ENCODE data around the gene ETV4.

The ETV4 gene

GRCh38 chr17:43524945-43525575 lies 21.1 kb downstream of the ETV4 start:
- H4K91ac ChIP-seq (ENCODE audit: low read depth, low read length): peak overlapping the region; percentile 7
- no peak overlapping the region for H3K4ac ChIP-seq (ENCODE audit: low read depth, low read length)
- H3K4me3 ChIP-seq (ENCODE audit: low read depth, low read length): no peak overlapping the region
- H3K36me3 ChIP-seq (ENCODE audit: control insufficient read depth in 1 of 2, insufficient read depth in 2 of 2, low read length in 2 of 2): peaks cover 54% of the 10 kb centered on the region in 2 experiments
- peak; percentile 36 to 72 for DNase-seq
- no peak overlapping the region for H3K4me2 ChIP-seq (ENCODE audit: low read length)
- H3K79me1 ChIP-seq (ENCODE audit: low read length): peaks cover 6% of the 10 kb centered on the region
- H3K9ac ChIP-seq (ENCODE audit: low read length): no peak overlapping the region
- no peak overlapping the region for H2BK5ac ChIP-seq (ENCODE audit: low read depth, low read length, poor library complexity)
- no peaks in the 10 kb centered on the region for H3K9me3 ChIP-seq (ENCODE audit: insufficient read depth, low read depth, low read length)
- no peak overlapping the region for H2AFZ ChIP-seq (ENCODE audit: insufficient read depth, low read length, poor library complexity)
- no CpG with 5 or more reads among the region's 8 CpGs for WGBS (ENCODE audit: extremely low coverage, insufficient coverage, insufficient read length)
- H2BK12ac ChIP-seq (ENCODE audit: low read length): no peak overlapping the region
- no peak overlapping the region for H3K18ac ChIP-seq (ENCODE audit: low read length)
- peak overlapping the region; percentile 51 for H3K14ac ChIP-seq (ENCODE audit: low read length)
- H2AK5ac ChIP-seq (ENCODE audit: low read length): no peak overlapping the region
- peak overlapping the region; percentile 14 for H2BK120ac ChIP-seq (ENCODE audit: insufficient read depth, low read length, poor library complexity)
- H3K27me3 ChIP-seq (ENCODE audit: insufficient read depth, low read length): no peaks in the 10 kb centered on the region
- H3K4me1 ChIP-seq (ENCODE audit: control insufficient read depth in 1 of 2, insufficient read depth in 2 of 2, low read length in 2 of 2): peaks cover 21 to 25% of the 10 kb centered on the region in 2 experiments
- peak overlapping the region; percentile 6 for H3K27ac ChIP-seq (ENCODE audit: low read depth, low read length)
- H3K79me2 ChIP-seq (ENCODE audit: control insufficient read depth, insufficient read depth, low read length, poor library complexity): peaks cover 3% of the 10 kb centered on the region
- H4K8ac ChIP-seq (ENCODE audit: low read depth, low read length): no peak overlapping the region
- H4K12ac ChIP-seq (ENCODE audit: low read depth, low read length): no peak overlapping the region
- no peak overlapping the region for H3K23ac ChIP-seq (ENCODE audit: low read length)

GRCh38 chr17:43521389-43521788 lies 24.8 kb downstream of the ETV4 start:
- H3K27me3 ChIP-seq (ENCODE audit: insufficient read depth, low read length): no peaks in the 10 kb centered on the region
- no CpG with 5 or more reads among the region's 4 CpGs for WGBS (ENCODE audit: extremely low coverage, insufficient coverage, insufficient read length)
- no peak overlapping the region for H2BK5ac ChIP-seq (ENCODE audit: low read depth, low read length, poor library complexity)
- H3K9ac ChIP-seq (ENCODE audit: low read length): no peak overlapping the region
- no peak overlapping the region for H4K12ac ChIP-seq (ENCODE audit: low read depth, low read length)
- H4K8ac ChIP-seq (ENCODE audit: low read depth, low read length): no peak overlapping the region
- H3K4me3 ChIP-seq (ENCODE audit: low read depth, low read length): no peak overlapping the region
- no peak overlapping the region for H4K91ac ChIP-seq (ENCODE audit: low read depth, low read length)
- H3K14ac ChIP-seq (ENCODE audit: low read length): no peak overlapping the region
- peaks cover 47 to 67% of the 10 kb centered on the region in 2 experiments for H3K36me3 ChIP-seq (ENCODE audit: control insufficient read depth in 1 of 2, insufficient read depth in 2 of 2, low read length in 2 of 2)
- DNase-seq: no peak
- H3K4me2 ChIP-seq (ENCODE audit: low read length): no peak overlapping the region
- H3K79me1 ChIP-seq (ENCODE audit: low read length): peaks cover 1% of the 10 kb centered on the region
- no peaks in the 10 kb centered on the region for H3K9me3 ChIP-seq (ENCODE audit: insufficient read depth, low read depth, low read length)
- H3K23ac ChIP-seq (ENCODE audit: low read length): no peak overlapping the region
- peaks cover 2% of the 10 kb centered on the region for H3K79me2 ChIP-seq (ENCODE audit: control insufficient read depth, insufficient read depth, low read length, poor library complexity)
- H3K4me1 ChIP-seq (ENCODE audit: control insufficient read depth in 1 of 2, insufficient read depth in 2 of 2, low read length in 2 of 2): peaks cover 11 to 14% of the 10 kb centered on the region in 2 experiments
- H3K27ac ChIP-seq (ENCODE audit: low read depth, low read length): no peak overlapping the region
- no peak overlapping the region for H3K4ac ChIP-seq (ENCODE audit: low read depth, low read length)
- H3K18ac ChIP-seq (ENCODE audit: low read length): no peak overlapping the region
- no peak overlapping the region for H2AK5ac ChIP-seq (ENCODE audit: low read length)
- no peak overlapping the region for H2BK120ac ChIP-seq (ENCODE audit: insufficient read depth, low read length, poor library complexity)
- H2AFZ ChIP-seq (ENCODE audit: insufficient read depth, low read length, poor library complexity): no peak overlapping the region
- no peak overlapping the region for H2BK12ac ChIP-seq (ENCODE audit: low read length)

GRCh38 chr17:43517615-43518386 lies 28.3 kb downstream of the ETV4 start:
- no peak overlapping the region for H3K4ac ChIP-seq (ENCODE audit: low read depth, low read length)
- no peak overlapping the region for H4K12ac ChIP-seq (ENCODE audit: low read depth, low read length)
- no peaks in the 10 kb centered on the region for H3K4me1 ChIP-seq (ENCODE audit: control insufficient read depth in 1 of 2, insufficient read depth in 2 of 2, low read length in 2 of 2)
- no peaks in the 10 kb centered on the region for H3K79me2 ChIP-seq (ENCODE audit: control insufficient read depth, insufficient read depth, low read length, poor library complexity)
- H2BK5ac ChIP-seq (ENCODE audit: low read depth, low read length, poor library complexity): no peak overlapping the region
- no peak overlapping the region for H3K18ac ChIP-seq (ENCODE audit: low read length)
- H3K23ac ChIP-seq (ENCODE audit: low read length): no peak overlapping the region
- no peaks in the 10 kb centered on the region for H3K9me3 ChIP-seq (ENCODE audit: insufficient read depth, low read depth, low read length)
- H2AK5ac ChIP-seq (ENCODE audit: low read length): no peak overlapping the region
- H3K27me3 ChIP-seq (ENCODE audit: insufficient read depth, low read length): no peaks in the 10 kb centered on the region
- no peak overlapping the region for H3K4me2 ChIP-seq (ENCODE audit: low read length)
- no peak overlapping the region for H2BK120ac ChIP-seq (ENCODE audit: insufficient read depth, low read length, poor library complexity)
- H3K36me3 ChIP-seq (ENCODE audit: control insufficient read depth in 1 of 2, insufficient read depth in 2 of 2, low read length in 2 of 2): peaks cover 30 to 55% of the 10 kb centered on the region in 2 experiments
- no peak overlapping the region for H3K4me3 ChIP-seq (ENCODE audit: low read depth, low read length)
- H2BK12ac ChIP-seq (ENCODE audit: low read length): no peak overlapping the region
- no peak overlapping the region for H3K27ac ChIP-seq (ENCODE audit: low read depth, low read length)
- no peak overlapping the region for H3K9ac ChIP-seq (ENCODE audit: low read length)
- H4K8ac ChIP-seq (ENCODE audit: low read depth, low read length): no peak overlapping the region
- no peak for DNase-seq
- H3K14ac ChIP-seq (ENCODE audit: low read length): no peak overlapping the region
- no peaks in the 10 kb centered on the region for H3K79me1 ChIP-seq (ENCODE audit: low read length)
- no CpG with 5 or more reads among the region's 8 CpGs for WGBS (ENCODE audit: extremely low coverage, insufficient coverage, insufficient read length)
- no peak overlapping the region for H4K91ac ChIP-seq (ENCODE audit: low read depth, low read length)
- no peak overlapping the region for H2AFZ ChIP-seq (ENCODE audit: insufficient read depth, low read length, poor library complexity)

GRCh38 chr17:43517161-43517560 lies 29.0 kb downstream of the ETV4 start:
- Histone ChIP-seq H2BK5ac (ENCODE audit: low read depth, low read length, poor library complexity) (no peak overlapping the region), H3K18ac (ENCODE audit: low read length) (no peak overlapping the region), H3K4me1 (ENCODE audit: control insufficient read depth in 1 of 2, insufficient read depth in 2 of 2, low read length in 2 of 2) (no peaks in the 10 kb centered on the region), H2AFZ (ENCODE audit: insufficient read depth, low read length, poor library complexity) (no peak overlapping the region), H2BK12ac (ENCODE audit: low read length) (no peak overlapping the region), H4K12ac (ENCODE audit: low read depth, low read length) (no peak overlapping the region), H3K27ac (ENCODE audit: low read depth, low read length) (no peak overlapping the region), H4K91ac (ENCODE audit: low read depth, low read length) (no peak overlapping the region), H3K23ac (ENCODE audit: low read length) (no peak overlapping the region), H3K36me3 (ENCODE audit: control insufficient read depth in 1 of 2, insufficient read depth in 2 of 2, low read length in 2 of 2) (peaks cover 28 to 59% of the 10 kb centered on the region in 2 experiments), H3K9me3 (ENCODE audit: insufficient read depth, low read depth, low read length) (no peaks in the 10 kb centered on the region), H3K79me2 (ENCODE audit: control insufficient read depth, insufficient read depth, low read length, poor library complexity) (no peaks in the 10 kb centered on the region), H2BK120ac (ENCODE audit: insufficient read depth, low read length, poor library complexity) (no peak overlapping the region), H3K27me3 (ENCODE audit: insufficient read depth, low read length) (no peaks in the 10 kb centered on the region), H2AK5ac (ENCODE audit: low read length) (no peak overlapping the region), H3K4ac (ENCODE audit: low read depth, low read length) (no peak overlapping the region), H3K79me1 (ENCODE audit: low read length) (no peaks in the 10 kb centered on the region), H3K4me3 (ENCODE audit: low read depth, low read length) (no peak overlapping the region), H4K8ac (ENCODE audit: low read depth, low read length) (no peak overlapping the region), H3K4me2 (ENCODE audit: low read length) (no peak overlapping the region), H3K9ac (ENCODE audit: low read length) (no peak overlapping the region), H3K14ac (ENCODE audit: low read length) (no peak overlapping the region)
- DNase-seq: no peak
- no CpG with 5 or more reads among the region's 6 CpGs for WGBS (ENCODE audit: extremely low coverage, insufficient coverage, insufficient read length)
